Mucosa of descending colon (tissue), 3 donors: ENCODE data around the gene CNTN4. TPM values are rescaled to one million over a fixed set of nuclear protein-coding genes. Genes with fewer than 3 reads are reported as not detected.

Experiments used
- ATAC-seq: fragments of 200-7000 bp; cut with Tn5 transposase; one replicate; pipeline ENCODE4 v1.9.1; 2020; ENCODE audit warnings: mild to moderate bottlenecking, moderate library complexity
- DNase-seq, 3 donors: peaks; one replicate each; pipeline ENCODE4 v3.0.0-alpha.2; 2020
- H3K36me3 ChIP-seq: fragments of 200-600 bp; one replicate; pipeline ENCODE4 v1.8.0; 2021; ENCODE audit warnings: low read depth, mild to moderate bottlenecking
- H3K4me1 ChIP-seq: fragments of 200-600 bp; one replicate; pipeline ENCODE4 v1.8.0; 2021; ENCODE audit warnings: low read depth, mild to moderate bottlenecking
- H3K4me3 ChIP-seq: fragments of 200-600 bp; one replicate; pipeline ENCODE4 v1.8.0; 2021; ENCODE audit warnings: mild to moderate bottlenecking
- H3K9me3 ChIP-seq: fragments of 200-600 bp; one replicate; pipeline ENCODE4 v1.8.0; 2021; ENCODE audit warnings: mild to moderate bottlenecking
- CTCF ChIP-seq: fragments of 200-600 bp; IDR thresholded peaks from one replicate; pipeline ENCODE4 v1.8.0; 2022; ENCODE audit warnings: antibody characterized with exemption, mild to moderate bottlenecking
- intact Hi-C, 2 donors: fragments of 100-400 bp; cut with DNase I in 1 of 2; cut with micrococcal nuclease in 1 of 2; formaldehyde crosslinking; loops; one replicate each; pipeline versions ENCODE4 v1.11.0 to v1.11.1; 2022; cut with DNase I, micrococcal nuclease
- total RNA-seq, 3 donors: library from RNA; stranded (reverse); fragmentation: NEBNext Ultra II Directional in 2 of 3; extraction: Animal tissue kit (Norgen Biotek cat#: 25700) in 2 of 3; gene quantifications; one replicate each; pipeline versions ENCODE4 v1.2.1 to v1.2.4, GENCODE V29; 2021 to 2023
- donor health status: DM: no; HTN: no; CAD: no; lungs with moderate emphysema.
- donor health status: DM: no; HTN: no; CAD: no.
- donor health status: DM: no; HTN: yes; CAD: no.

The CNTN4 gene
- total RNA-seq, 3 donors from 2014 or later, result 7.8 to 41.1 (median 13.4) TPM

- H3K36me3 ChIP-seq, result no peaks in the 10 kb centered on the region
- intact Hi-C loops, result no loop called here
- no peaks in the 10 kb centered on the region for H3K4me1 ChIP-seq
- H3K9me3 ChIP-seq, result no peaks in the 10 kb centered on the region
- no peak overlapping the region for H3K4me3 ChIP-seq
- no peak for ATAC-seq
- no peak for DNase-seq
- no peak for TF ChIP-seq CTCF
Observed at GRCh38 chr3:2153053-2153452, 54.4 kb downstream of the CNTN4 start.

- Histone ChIP-seq H3K9me3 (no peaks in the 10 kb centered on the region), H3K36me3 (no peaks in the 10 kb centered on the region), H3K4me1 (no peaks in the 10 kb centered on the region), H3K4me3 (no peak overlapping the region)
- no peak for TF ChIP-seq CTCF
- intact Hi-C loops, result no loop called here
- DNase-seq (no peak), ATAC-seq (no peak)
Observed at GRCh38 chr3:2153547-2153946, 54.9 kb downstream of the CNTN4 start.

- no peak for ATAC-seq
Observed at GRCh38 chr3:2154621-2155020, 56.0 kb downstream of the CNTN4 start.

GRCh38 chr3:2156244-2156847, 57.7 kb downstream of the CNTN4 start:
- peak; percentile 86 for ATAC-seq
- DNase-seq, result peak in 2 of 3 donors; percentile 21 to 48
- Histone ChIP-seq H3K36me3 (no peaks in the 10 kb centered on the region), H3K9me3 (no peaks in the 10 kb centered on the region), H3K4me3 (no peak overlapping the region), H3K4me1 (no peaks in the 10 kb centered on the region)
- TF ChIP-seq CTCF, result peak; percentile 35
- intact Hi-C loops, result no loop called here

More at GRCh38 chr3:2154621-2155020, 56.0 kb downstream of the CNTN4 start:
- Histone ChIP-seq H3K4me1 (no peaks in the 10 kb centered on the region), H3K9me3 (no peaks in the 10 kb centered on the region), H3K4me3 (no peak overlapping the region), H3K36me3 (no peaks in the 10 kb centered on the region)
- DNase-seq, result no peak
- no peak for TF ChIP-seq CTCF
- intact Hi-C loops, result no loop called here

GRCh38 chr3:2158828-2159227, 60.2 kb downstream of the CNTN4 start:
- no peak for DNase-seq
- no peaks in the 10 kb centered on the region for H3K36me3 ChIP-seq
- no peak for ATAC-seq
- TF ChIP-seq CTCF, result no peak
- intact Hi-C loops, result no loop called here
- H3K4me3 ChIP-seq, result no peak overlapping the region
- no peaks in the 10 kb centered on the region for H3K4me1 ChIP-seq
- H3K9me3 ChIP-seq, result no peaks in the 10 kb centered on the region

- no peak for TF ChIP-seq CTCF
- H3K4me1 ChIP-seq, result no peaks in the 10 kb centered on the region
- H3K4me3 ChIP-seq, result no peak overlapping the region
- intact Hi-C loops, result no loop called here
- ATAC-seq (no peak), DNase-seq (peak in 1 of 3 donors; percentile 10)
- H3K36me3 ChIP-seq, result no peaks in the 10 kb centered on the region
- H3K9me3 ChIP-seq, result no peaks in the 10 kb centered on the region
Observed at GRCh38 chr3:2166552-2166951, 67.9 kb downstream of the CNTN4 start.
